Renal pelvis (tissue), 12 donors: ENCODE measurements around the gene SOWAHC. TPM values are rescaled to one million over a fixed set of nuclear protein-coding genes. Genes with fewer than 3 reads are reported as not detected.
A peak's percentile ranks its signal among the peaks of the same experiment; 100 is the strongest.
"Not testable (repeated sequence)": the region's sequence is repeated elsewhere in the genome, so short reads cannot be mapped to it uniquely, and the experiment has no call there.

ENCODE experiments used
- DNase-seq: peaks from one replicate; pipeline ENCODE4 v3.0.0-alpha.2; 2013
- long read RNA-seq, 16 experiments: transcript quantifications; one replicate each; lab custom pipeline, GENCODE V29; 2026
- polyA plus RNA-seq, 3 donors: library from polyadenylated mRNA; unstranded; fragments of 120-200 nt; gene quantifications; one replicate each; pipeline ENCODE4 v1.2.1, GENCODE V29; 2013; ENCODE audit not compliant: insufficient read length in 3 of 3

Gene SOWAHC
- 10 to 100 TPM; 14.7 to 17.1 (median 15.8) TPM for polyA plus RNA-seq
- long read RNA-seq, donor 1, full-length matches to known transcripts: 23 of 23 reads
- long read RNA-seq, donor 1, partial matches to known transcripts: 0 of 23 reads
- long read RNA-seq, donor 1, other reads (novel, unspliced or antisense): 0 of 23 reads
- long read RNA-seq, donor 2, full-length matches to known transcripts: 17 of 17 reads
- long read RNA-seq, donor 2, partial matches to known transcripts: 0 of 17 reads
- long read RNA-seq, donor 2, other reads (novel, unspliced or antisense): 0 of 17 reads
- long read RNA-seq, donor 3, full-length matches to known transcripts: 25 of 25 reads
- long read RNA-seq, donor 3, partial matches to known transcripts: 0 of 25 reads
- long read RNA-seq, donor 3, other reads (novel, unspliced or antisense): 0 of 25 reads
- long read RNA-seq, donor 4, full-length matches to known transcripts: 27 of 27 reads
- long read RNA-seq, donor 4, partial matches to known transcripts: 0 of 27 reads
- long read RNA-seq, donor 4, other reads (novel, unspliced or antisense): 0 of 27 reads
- long read RNA-seq, donor 5, full-length matches to known transcripts: 20 of 20 reads
- long read RNA-seq, donor 5, partial matches to known transcripts: 0 of 20 reads
- long read RNA-seq, donor 5, other reads (novel, unspliced or antisense): 0 of 20 reads
- long read RNA-seq, donor 6, full-length matches to known transcripts: 35 of 90 reads
- long read RNA-seq, donor 6, partial matches to known transcripts: 45 of 90 reads
- long read RNA-seq, donor 6, other reads (novel, unspliced or antisense): 10 of 90 reads
- long read RNA-seq, donor 7, full-length matches to known transcripts: 46 of 46 reads
- long read RNA-seq, donor 7, partial matches to known transcripts: 0 of 46 reads
- long read RNA-seq, donor 7, other reads (novel, unspliced or antisense): 0 of 46 reads
- long read RNA-seq, donor 8, full-length matches to known transcripts: 13 of 13 reads
- long read RNA-seq, donor 8, partial matches to known transcripts: 0 of 13 reads
- long read RNA-seq, donor 8, other reads (novel, unspliced or antisense): 0 of 13 reads
- long read RNA-seq, donor 9, full-length matches to known transcripts: 41 of 41 reads
- long read RNA-seq, donor 9, partial matches to known transcripts: 0 of 41 reads
- long read RNA-seq, donor 9, other reads (novel, unspliced or antisense): 0 of 41 reads
- long read RNA-seq, donor 10, full-length matches to known transcripts: 34 of 34 reads
- long read RNA-seq, donor 10, partial matches to known transcripts: 0 of 34 reads
- long read RNA-seq, donor 10, other reads (novel, unspliced or antisense): 0 of 34 reads
- long read RNA-seq, donor 11, full-length matches to known transcripts: 20 of 20 reads
- long read RNA-seq, donor 11, partial matches to known transcripts: 0 of 20 reads
- long read RNA-seq, donor 11, other reads (novel, unspliced or antisense): 0 of 20 reads
- long read RNA-seq, donor 12, full-length matches to known transcripts: 46 of 46 reads
- long read RNA-seq, donor 12, partial matches to known transcripts: 0 of 46 reads
- long read RNA-seq, donor 12, other reads (novel, unspliced or antisense): 0 of 46 reads
- long read RNA-seq, donor 13, full-length matches to known transcripts: 14 of 14 reads
- long read RNA-seq, donor 13, partial matches to known transcripts: 0 of 14 reads
- long read RNA-seq, donor 13, other reads (novel, unspliced or antisense): 0 of 14 reads
- long read RNA-seq, donor 14: 0 reads
- long read RNA-seq, donor 15, full-length matches to known transcripts: 50 of 50 reads
- long read RNA-seq, donor 15, partial matches to known transcripts: 0 of 50 reads
- long read RNA-seq, donor 15, other reads (novel, unspliced or antisense): 0 of 50 reads
- long read RNA-seq, donor 16, full-length matches to known transcripts: 25 of 25 reads
- long read RNA-seq, donor 16, partial matches to known transcripts: 0 of 25 reads
- long read RNA-seq, donor 16, other reads (novel, unspliced or antisense): 0 of 25 reads

GRCh38 chr2:109613922-109614714, at the start of gene SOWAHC, which contains the start of gene SEPTIN10:
Gene SOWAHC, plus strand, starts transcription at chr2:109614364. Its CDS starts 126 bp downstream, at chr2:109614490.
Gene SEPTIN10, minus strand, starts transcription at chr2:109613966. Its CDS starts 139 bp downstream, at chr2:109613827.
- peak; percentile 98 for DNase-seq

- DNase-seq: no peak
Observed at GRCh38 chr2:109575373-109575772, 38.8 kb upstream of the SOWAHC start.

GRCh38 chr2:109577630-109578029, 36.5 kb upstream of the SOWAHC start:
- not testable (repeated sequence) for DNase-seq

GRCh38 chr2:109582928-109583895, 31.0 kb upstream of the SOWAHC start:
- DNase-seq: no peak

GRCh38 chr2:109586687-109587086, 27.5 kb upstream of the SOWAHC start:
- no peak for DNase-seq

GRCh38 chr2:109591206-109591605, 23.0 kb upstream of the SOWAHC start:
- DNase-seq: no peak

- DNase-seq: no peak
Observed at GRCh38 chr2:109592905-109593304, 21.3 kb upstream of the SOWAHC start.

- no peak for DNase-seq
Observed at GRCh38 chr2:109594246-109594885, 19.8 kb upstream of the SOWAHC start.

GRCh38 chr2:109595644-109596043, 18.5 kb upstream of the SOWAHC start:
- no peak for DNase-seq

GRCh38 chr2:109597283-109597682, 16.9 kb upstream of the SOWAHC start:
- DNase-seq: no peak

- no peak for DNase-seq
Observed at GRCh38 chr2:109601783-109602182, 12.4 kb upstream of the SOWAHC start.

- DNase-seq: no peak
Observed at GRCh38 chr2:109602617-109603188, 11.5 kb upstream of the SOWAHC start.

GRCh38 chr2:109604597-109604996, 9.6 kb upstream of the SOWAHC start:
- DNase-seq: no peak

- DNase-seq: no peak
Observed at GRCh38 chr2:109607766-109608165, 6.4 kb upstream of the SOWAHC start.

- no peak for DNase-seq
Observed at GRCh38 chr2:109609352-109610024, 4.7 kb upstream of the SOWAHC start.

- no peak for DNase-seq
Observed at GRCh38 chr2:109611467-109612095, 2.6 kb upstream of the SOWAHC start.
